Stimulated activated CD4-positive, alpha-beta T cell treated with anti-CD3 and anti-CD28 coated beads, Interleukin-1b, Interleukin-23, amount 100 ng/mL, for 1 hour (primary cell): ENCODE data around the gene TBC1D5.

Experiments
- DNase-seq, 2 donors: peaks; one replicate each; pipeline ENCODE4 v3.0.0-alpha.2; 2020; ENCODE audit warnings: low read depth in 2 of 2

Gene TBC1D5

GRCh38 chr3:17592956-17593355 lies 149.5 kb downstream of the TBC1D5 start:
- DNase-seq: no peak

- no peak for DNase-seq
These were observed 152.0 kb downstream of the TBC1D5 start for GRCh38 chr3:17590465-17590864.

DNA sequence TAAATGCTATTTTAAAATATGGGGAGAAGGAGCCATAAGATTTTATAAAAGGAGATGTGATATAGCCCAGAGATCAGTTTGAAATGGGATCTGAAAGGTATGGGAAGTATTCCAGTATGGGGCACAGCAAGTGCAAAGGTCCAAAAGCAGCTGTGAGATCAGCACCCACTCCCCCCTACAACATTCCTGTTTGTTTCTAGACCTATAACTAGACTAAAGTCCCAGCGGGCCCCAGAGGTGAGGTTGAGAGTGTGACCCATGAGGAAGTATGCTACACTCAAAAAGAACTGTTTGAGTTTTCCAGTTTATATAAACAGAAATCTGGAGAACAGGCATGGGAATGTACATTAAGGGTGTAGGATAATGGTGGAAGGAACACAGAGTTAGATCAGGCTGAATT lies 152.5 kb downstream of the TBC1D5 start:
- DNase-seq: no peak

DNA sequence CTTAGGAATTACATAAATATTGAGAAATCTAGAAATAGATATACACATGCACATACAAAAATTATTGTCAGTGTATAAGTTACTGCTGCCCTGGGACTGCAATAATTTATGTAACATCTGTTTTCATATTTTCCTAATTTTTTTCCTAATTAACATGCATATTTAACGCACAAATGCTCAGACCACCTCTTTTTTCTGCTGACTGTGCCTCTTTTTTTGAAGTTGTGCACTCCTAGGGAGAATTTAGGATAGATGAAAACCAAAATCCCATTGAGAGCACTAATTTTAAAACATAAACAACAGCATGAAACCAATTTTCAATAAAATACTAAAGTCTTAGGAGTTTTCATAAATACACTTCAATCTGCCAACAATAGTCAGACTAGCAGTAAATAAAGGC lies 154.0 kb downstream of the TBC1D5 start:
- no peak for DNase-seq

DNA sequence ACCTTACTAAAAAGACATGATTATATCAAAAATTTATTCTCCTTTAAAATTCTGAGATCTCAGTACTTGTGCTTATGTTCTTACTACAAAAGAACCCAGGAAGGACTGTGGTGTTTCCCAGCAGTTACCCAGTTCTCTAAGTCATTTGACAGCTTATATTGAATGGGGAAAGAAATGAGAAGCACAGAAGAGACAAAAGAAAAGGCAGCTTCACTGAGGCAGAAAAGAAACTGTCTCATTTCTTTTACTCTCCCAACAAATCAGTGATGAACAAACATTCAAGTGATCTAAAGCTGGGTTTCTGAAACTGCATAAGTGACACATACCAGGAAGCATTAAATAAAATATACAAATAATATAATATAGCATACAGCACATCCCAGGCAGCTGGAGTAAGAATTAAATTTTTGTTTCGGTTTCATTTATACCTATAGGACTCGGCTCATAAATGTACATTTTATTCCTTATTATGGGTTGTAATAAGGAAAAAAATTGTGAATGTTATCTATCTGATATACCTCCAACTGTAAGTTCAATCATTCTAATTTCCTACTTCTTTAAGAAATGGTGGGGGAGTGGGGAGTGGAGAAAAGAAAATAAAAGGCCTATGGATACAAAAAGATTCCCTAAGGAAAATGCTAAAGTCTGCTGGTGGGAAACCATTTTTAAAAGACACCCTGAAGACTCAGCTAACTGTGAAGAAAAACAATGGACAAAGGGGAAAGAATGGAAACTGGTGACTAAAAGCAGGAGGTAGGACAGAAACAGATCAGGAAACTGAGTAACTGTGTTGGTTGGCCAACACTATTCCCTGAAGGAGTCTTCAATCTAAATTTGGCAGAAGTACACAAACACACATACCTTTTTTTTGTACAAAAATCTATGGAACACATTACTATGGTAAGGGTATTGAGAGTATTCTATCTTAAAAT lies 156.8 kb downstream of the TBC1D5 start:
- no peak for DNase-seq

DNA sequence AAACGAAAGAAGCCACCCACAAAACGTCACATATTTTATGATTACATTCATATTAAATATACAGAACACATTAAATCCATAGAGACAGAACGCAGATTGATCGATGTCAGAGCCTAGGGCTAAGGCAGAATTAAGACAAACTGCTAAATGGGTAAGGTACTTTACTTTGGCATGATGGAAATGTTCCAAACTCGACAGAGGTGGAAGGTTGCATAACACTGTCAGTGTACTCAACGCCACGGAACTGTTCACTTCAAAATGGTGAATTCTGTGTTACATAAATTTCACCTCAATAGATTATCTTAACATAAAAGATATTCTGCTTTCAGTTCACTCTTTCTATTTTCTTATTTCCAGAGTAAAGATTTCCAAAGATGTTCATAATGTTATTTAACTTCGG lies 158.4 kb downstream of the TBC1D5 start:
- DNase-seq: no peak

GRCh38 chr3:17583530-17583929 lies 158.9 kb downstream of the TBC1D5 start:
- no peak for DNase-seq

GRCh38 chr3:17581421-17582080 lies 160.9 kb downstream of the TBC1D5 start:
- no peak for DNase-seq

GRCh38 chr3:17580901-17581300 lies 161.5 kb downstream of the TBC1D5 start:
- DNase-seq: no peak

DNA sequence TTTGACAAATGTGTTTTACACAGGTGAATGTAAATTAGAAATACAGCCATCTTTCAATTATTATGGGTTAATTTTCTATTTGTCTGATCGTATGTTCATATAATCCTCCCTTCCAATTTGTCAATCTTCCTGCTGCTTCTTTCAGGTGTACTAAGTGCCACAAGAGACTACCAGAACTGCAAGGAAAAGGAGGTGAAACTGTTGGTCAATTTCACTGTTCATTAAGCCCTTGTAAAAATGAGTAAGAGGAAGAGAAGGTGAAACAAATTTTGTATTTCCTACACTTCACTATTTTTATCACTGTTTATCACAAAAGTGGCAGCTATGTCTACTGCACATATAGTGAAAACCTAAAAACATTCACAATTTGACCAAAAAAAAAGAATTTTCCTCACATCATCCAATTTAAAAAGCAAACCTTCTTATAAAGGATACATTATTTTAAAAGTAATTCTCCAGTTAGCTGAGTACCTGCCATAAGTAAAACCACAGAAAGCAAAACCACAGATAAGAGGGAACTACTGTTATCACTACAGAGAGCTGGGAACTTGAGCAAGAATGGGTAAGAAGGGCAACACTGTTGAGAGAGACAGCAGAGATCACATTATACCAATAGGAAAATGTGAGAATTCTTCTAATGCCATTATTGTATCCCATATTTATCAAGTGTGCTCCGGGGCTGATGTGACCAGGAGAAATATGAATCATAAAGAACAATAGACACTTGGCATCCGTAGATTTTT lies 163.0 kb downstream of the TBC1D5 start:
- no peak for DNase-seq

- no peak for DNase-seq
These were observed 164.5 kb downstream of the TBC1D5 start for GRCh38 chr3:17577796-17578520.

DNA sequence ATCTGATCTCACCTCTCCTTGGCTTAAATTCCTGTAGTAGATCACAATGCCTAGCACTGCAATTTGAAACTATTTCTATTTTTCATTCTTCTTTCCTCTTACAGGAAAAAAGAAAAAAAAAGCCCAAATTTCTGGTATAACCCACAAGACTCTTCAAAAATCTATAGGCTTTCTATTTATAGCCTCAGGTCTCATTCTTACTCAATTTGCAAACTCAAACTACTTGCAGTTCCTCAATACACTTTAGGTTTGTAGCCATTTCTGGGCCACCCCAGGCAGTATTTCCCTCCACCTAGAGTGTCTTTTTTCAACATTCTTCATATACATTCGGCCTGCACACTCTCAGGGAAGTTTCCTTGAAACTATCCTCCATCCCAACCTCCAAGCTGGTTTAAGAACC lies 169.0 kb downstream of the TBC1D5 start:
- no peak for DNase-seq

DNA sequence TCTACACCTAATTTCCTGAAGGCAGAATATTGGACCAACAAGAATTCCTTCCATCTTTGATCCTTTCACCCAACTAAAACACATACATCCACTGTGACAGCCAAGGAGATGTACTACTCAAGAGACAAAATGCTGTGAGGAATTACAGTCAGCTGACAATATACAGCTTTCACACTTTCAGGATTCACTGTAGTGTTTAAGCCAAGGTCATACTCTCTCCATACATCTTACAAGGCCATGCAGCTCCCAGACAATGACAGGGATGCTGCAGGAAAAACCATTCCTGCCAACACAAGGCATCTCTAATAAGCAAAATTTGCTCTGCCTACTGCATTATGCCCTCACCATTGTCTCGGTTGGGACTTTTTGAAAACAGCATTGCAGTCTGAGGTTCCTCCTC lies 170.7 kb downstream of the TBC1D5 start:
- DNase-seq: no peak

DNA sequence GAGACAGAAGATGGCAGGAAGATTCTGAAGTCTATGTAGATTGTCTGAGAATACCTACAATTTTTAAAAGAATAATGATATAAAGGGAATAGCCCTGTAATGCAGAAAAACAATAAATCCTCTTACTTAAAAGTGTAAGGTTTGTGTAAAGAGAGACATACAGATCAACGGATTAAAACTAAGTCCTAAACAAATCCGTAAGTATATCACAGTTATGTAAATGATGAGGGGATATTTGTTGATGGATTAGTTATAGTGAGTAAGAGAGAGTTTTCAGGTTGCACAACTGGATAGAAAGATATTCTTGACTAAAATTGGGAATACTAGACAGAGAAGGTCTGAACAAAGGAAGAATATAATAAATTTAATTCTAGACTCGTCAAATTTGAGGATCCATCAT lies 179.6 kb downstream of the TBC1D5 start:
- DNase-seq: no peak

- DNase-seq: no peak
These were observed 183.9 kb downstream of the TBC1D5 start for GRCh38 chr3:17558565-17558964.

- no peak for DNase-seq
These were observed 184.5 kb downstream of the TBC1D5 start for GRCh38 chr3:17557749-17558463.

GRCh38 chr3:17555525-17555924 lies 186.9 kb downstream of the TBC1D5 start:
- DNase-seq: no peak

DNA sequence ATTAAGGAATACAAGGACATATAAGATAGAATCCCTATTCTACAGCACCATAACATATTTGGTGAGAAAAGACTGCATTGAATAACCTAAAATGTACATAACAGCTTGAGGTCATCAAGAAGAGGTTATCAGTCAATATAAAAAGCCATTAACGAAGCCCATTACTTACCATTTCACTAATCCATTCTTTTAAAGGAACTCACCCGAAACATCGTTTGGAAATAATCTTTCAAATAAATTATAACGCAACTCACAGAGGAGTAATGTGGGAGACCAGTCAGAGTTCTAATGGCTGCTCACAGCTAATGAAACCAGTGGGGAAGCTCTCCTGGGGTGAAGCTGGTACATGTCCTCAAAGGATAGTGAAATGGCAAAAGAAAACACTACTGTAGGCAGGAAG lies 188.4 kb downstream of the TBC1D5 start:
- no peak for DNase-seq

GRCh38 chr3:17553080-17553479 lies 189.4 kb downstream of the TBC1D5 start:
- no peak for DNase-seq

- no peak for DNase-seq
These were observed 190.1 kb downstream of the TBC1D5 start for GRCh38 chr3:17552351-17552750.

GRCh38 chr3:17551895-17552294 lies 190.5 kb downstream of the TBC1D5 start:
- no peak for DNase-seq
